GM19455 (cell line): ENCODE measurements around the gene PODNL1.

ENCODE experiments used
- ATAC-seq: cut with Tn5 transposase; IDR thresholded peaks from one replicate; pipeline ENCODE4 v1.9.1; 2021; ENCODE audit not compliant: unreplicated experiment

Gene PODNL1

DNA sequence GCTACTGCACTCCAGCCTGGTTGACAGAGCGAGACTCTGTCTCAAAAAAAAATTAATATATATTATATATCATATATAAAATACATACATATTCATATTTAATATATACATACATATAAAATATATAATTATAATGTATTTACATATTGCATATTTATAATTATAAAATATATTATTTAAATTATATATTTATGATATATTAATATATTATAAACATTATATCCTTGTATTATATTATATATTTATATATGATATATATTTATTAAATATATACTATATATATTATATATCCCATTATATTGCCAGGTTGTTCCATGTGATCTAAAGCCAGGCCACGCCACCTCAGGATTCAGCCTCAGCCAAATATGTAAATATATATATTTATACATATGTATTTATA is 42.0 kb downstream of the PODNL1 start:
- no peak for ATAC-seq

GRCh38 chr19:13894552-13894951 is 43.7 kb downstream of the PODNL1 start:
- ATAC-seq = no peak

DNA sequence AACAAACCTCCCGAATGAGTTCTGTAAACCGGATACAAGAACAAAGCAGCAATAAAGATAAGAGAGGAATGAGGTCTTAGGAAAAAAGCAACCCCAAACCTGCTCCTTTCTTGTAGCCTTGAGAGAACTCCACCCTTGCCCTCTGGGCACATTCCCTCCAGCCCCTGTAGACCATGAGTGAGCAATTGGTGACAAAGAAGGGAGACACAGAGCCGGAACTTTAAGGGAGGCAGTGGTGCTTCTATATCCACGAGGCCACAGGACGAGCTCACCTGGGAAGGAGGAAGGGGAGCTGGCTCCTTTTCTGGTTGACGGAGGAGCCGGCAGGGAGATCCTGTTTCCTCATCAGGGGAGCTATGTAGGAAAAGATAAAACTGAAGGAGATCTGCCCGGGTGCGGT is 45.3 kb downstream of the PODNL1 start:
- ATAC-seq = no peak

GRCh38 chr19:13890136-13890535 is 48.1 kb downstream of the PODNL1 start:
- no peak for ATAC-seq

GRCh38 chr19:13888281-13888680 is 49.9 kb downstream of the PODNL1 start:
- no peak for ATAC-seq

DNA sequence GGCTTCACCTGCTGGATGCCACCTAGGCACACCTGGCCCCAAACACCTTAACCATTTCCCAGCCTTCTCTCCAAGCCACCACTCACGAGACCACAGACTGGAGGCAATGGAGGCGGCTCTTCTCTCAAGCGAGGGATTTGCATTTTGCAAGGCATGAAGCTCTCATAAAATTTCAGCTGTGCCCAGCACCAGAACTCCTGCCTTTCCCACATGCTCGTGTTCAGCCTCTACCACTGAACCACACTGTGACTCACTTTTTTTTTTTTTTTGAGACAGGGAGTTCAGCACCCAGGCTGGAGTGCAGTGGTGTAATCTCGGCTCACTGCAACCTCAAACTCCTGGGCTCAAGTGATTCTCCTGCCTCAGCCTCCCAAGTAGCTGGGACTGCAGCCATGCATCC is 50.7 kb downstream of the PODNL1 start:
- ATAC-seq = no peak

DNA sequence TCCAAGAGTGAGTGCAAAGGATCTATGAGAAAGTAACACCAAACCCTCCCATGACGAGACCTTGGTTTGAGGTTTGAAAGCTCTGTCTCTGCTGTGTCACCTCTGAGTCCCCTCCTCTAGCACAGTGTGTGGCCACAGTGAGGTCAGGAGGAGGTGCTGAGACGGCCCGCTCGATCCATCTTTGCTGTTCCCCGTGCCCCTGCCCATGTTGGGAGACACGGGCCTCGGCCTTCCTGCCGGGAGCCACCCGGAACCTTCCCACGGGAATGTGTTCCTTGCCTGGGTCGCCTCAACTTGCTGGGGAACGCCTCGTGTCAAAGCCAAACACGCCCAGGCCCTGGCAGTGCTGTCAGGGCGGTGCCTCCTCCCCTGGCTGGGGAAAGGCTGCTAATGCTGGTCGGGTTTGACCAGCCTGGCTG is 51.2 kb downstream of the PODNL1 start:
- ATAC-seq = no peak

GRCh38 chr19:13885826-13886365 is 52.3 kb downstream of the PODNL1 start:
- no peak for ATAC-seq

GRCh38 chr19:13884726-13885591 is 53.3 kb downstream of the PODNL1 start:
- no peak for ATAC-seq

GRCh38 chr19:13883516-13884064 is 54.6 kb downstream of the PODNL1 start:
- no peak for ATAC-seq

DNA sequence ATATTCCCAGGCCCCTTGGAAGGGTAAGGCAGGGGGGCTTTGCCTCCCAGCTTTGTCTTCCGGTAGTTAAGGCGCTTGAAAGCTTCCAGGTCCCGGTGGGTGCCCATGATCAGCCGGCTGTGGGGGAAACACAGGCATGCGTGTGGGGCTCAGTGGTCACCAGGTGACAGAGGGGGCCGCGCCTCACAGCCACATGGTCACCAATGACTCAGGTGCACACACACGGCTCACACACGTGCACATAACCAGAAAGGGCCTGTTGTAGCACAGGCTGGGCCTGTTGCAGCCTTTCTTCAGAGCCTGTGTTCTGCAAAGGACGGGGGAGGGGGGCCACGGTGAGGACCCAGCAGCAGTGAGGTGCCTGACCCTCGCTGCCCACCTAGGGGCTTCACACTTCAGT is 55.4 kb downstream of the PODNL1 start:
- ATAC-seq = no peak

DNA sequence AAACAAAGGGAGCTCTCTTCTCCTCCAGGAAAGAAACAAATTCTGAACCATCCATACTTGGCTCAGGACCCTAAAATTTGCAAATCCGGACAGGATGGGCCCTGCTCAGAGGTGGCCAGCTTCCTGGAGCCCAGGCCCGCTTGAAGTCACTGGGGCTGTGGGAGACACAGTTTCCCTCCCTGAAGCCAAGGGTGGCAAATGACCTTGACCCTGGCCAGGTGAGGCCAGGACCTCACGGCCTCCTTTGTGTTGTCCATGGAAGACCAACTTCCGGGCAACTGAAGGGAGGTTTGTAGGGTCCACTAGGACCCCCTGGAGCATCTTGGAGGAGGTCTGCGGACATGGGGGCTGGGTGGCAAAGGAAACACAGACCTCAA is 55.8 kb downstream of the PODNL1 start:
- no peak for ATAC-seq

GRCh38 chr19:13881692-13882418 is 56.4 kb downstream of the PODNL1 start:
- ATAC-seq = no peak

GRCh38 chr19:13881251-13881691 is 56.9 kb downstream of the PODNL1 start:
- ATAC-seq = no peak
